Astrocyte (in vitro differentiated cells and primary cell): ENCODE results near the gene ELMO2.

ENCODE experiments used
- EZH2 ChIP-seq: IDR thresholded peaks from 2 replicates; pipeline ENCODE4 v1.6.1; 2012; ENCODE audit warnings: mild to moderate bottlenecking, low read length, inconsistent platforms; ENCODE audit not compliant: insufficient read depth
- TF ChIP-seq, protein P1 (sequence below): IDR thresholded peaks from 2 replicates; pipeline ENCODE4 v1.5.1; 2011; ENCODE audit warnings: low read depth, mild to moderate bottlenecking, inconsistent platforms, low read length, moderate library complexity; ENCODE audit not compliant: insufficient read depth

DNA sequence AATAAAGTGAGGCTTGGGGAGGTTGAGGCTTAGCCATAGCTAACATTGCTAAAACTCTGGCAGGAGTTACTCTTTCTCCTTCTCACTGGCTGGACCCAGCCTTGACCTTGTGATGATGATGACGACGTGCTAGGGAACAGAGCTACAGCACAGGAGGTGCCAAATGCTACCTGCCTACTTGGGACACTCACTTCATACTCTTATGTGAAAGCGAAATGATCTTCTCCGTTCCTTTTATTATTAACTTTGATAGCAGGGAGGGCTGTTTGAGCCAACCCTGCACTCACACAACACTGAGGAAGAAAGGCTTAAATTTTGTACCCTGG, 1.2 kb upstream of the ELMO2 start:
- no peak for TF ChIP-seq EZH2
- TF ChIP-seq, protein P1, sequence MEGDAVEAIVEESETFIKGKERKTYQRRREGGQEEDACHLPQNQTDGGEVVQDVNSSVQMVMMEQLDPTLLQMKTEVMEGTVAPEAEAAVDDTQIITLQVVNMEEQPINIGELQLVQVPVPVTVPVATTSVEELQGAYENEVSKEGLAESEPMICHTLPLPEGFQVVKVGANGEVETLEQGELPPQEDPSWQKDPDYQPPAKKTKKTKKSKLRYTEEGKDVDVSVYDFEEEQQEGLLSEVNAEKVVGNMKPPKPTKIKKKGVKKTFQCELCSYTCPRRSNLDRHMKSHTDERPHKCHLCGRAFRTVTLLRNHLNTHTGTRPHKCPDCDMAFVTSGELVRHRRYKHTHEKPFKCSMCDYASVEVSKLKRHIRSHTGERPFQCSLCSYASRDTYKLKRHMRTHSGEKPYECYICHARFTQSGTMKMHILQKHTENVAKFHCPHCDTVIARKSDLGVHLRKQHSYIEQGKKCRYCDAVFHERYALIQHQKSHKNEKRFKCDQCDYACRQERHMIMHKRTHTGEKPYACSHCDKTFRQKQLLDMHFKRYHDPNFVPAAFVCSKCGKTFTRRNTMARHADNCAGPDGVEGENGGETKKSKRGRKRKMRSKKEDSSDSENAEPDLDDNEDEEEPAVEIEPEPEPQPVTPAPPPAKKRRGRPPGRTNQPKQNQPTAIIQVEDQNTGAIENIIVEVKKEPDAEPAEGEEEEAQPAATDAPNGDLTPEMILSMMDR, result no peak
